NCI-H2107 treated with DMSO at 0.1 percent for 48 hours (cell line): ENCODE results near the gene LRRC27.
A peak's percentile ranks its signal among the peaks of the same experiment; 100 is the strongest.

Source experiments
- DNase-seq: peaks from one replicate; lab custom pipeline; 2025; ENCODE audit not compliant: unreplicated experiment; lab: John Stamatoyannopoulos, UW

Gene LRRC27

GRCh38 chr10:132399117-132400035, 67.4 kb downstream of the LRRC27 start:
- DNase-seq, result peak; percentile 52

- DNase-seq, result no peak
These were observed 68.1 kb downstream of the LRRC27 start for GRCh38 chr10:132400041-132400546.

GRCh38 chr10:132400547-132401151, 68.7 kb downstream of the LRRC27 start:
- DNase-seq, result no peak

- DNase-seq, result no peak
These were observed 69.6 kb downstream of the LRRC27 start for GRCh38 chr10:132401401-132402118.

- DNase-seq, result no peak
These were observed 70.8 kb downstream of the LRRC27 start for GRCh38 chr10:132402781-132403241.

- no peak for DNase-seq
These were observed 71.6 kb downstream of the LRRC27 start for GRCh38 chr10:132403511-132404168.

- DNase-seq, result no peak
These were observed 72.3 kb downstream of the LRRC27 start for GRCh38 chr10:132404169-132404880.

- DNase-seq, result no peak
These were observed 73.0 kb downstream of the LRRC27 start for GRCh38 chr10:132404911-132405462.

- no peak for DNase-seq
These were observed 73.5 kb downstream of the LRRC27 start for GRCh38 chr10:132405463-132405991.

- no peak for DNase-seq
These were observed 74.2 kb downstream of the LRRC27 start for GRCh38 chr10:132406181-132406580.

GRCh38 chr10:132406750-132407149, 74.8 kb downstream of the LRRC27 start:
- no peak for DNase-seq

GRCh38 chr10:132407243-132407746, 75.3 kb downstream of the LRRC27 start:
- DNase-seq, result no peak

- DNase-seq, result no peak
These were observed 75.9 kb downstream of the LRRC27 start for GRCh38 chr10:132407846-132408278.

- no peak for DNase-seq
These were observed 76.4 kb downstream of the LRRC27 start for GRCh38 chr10:132408367-132408781.

GRCh38 chr10:132408823-132409666, 77.1 kb downstream of the LRRC27 start:
- DNase-seq, result no peak

- DNase-seq, result no peak
These were observed 77.7 kb downstream of the LRRC27 start for GRCh38 chr10:132409667-132410028.

- DNase-seq, result no peak
These were observed 78.2 kb downstream of the LRRC27 start for GRCh38 chr10:132410056-132410778.
